Loucy (cell line): Measurements from ENCODE around the gene CHEK2.

Experiments
- EZH2phosphoT487 ChIP-seq: fragments of 200-600 bp; IDR thresholded peaks from 2 replicates; pipeline ENCODE4 v1.6.1; 2018; ENCODE audit warnings: antibody characterized with exemption, mild to moderate bottlenecking, moderate library complexity, borderline replicate concordance
- TF ChIP-seq, protein P1 (sequence below): fragments of 200-600 bp; sonication (generic); conservative IDR thresholded peaks from 2 replicates; pipeline ENCODE4 v1.5.1; 2014; ENCODE audit warnings: mild to moderate bottlenecking, antibody characterized with exemption, low read length

DNA sequence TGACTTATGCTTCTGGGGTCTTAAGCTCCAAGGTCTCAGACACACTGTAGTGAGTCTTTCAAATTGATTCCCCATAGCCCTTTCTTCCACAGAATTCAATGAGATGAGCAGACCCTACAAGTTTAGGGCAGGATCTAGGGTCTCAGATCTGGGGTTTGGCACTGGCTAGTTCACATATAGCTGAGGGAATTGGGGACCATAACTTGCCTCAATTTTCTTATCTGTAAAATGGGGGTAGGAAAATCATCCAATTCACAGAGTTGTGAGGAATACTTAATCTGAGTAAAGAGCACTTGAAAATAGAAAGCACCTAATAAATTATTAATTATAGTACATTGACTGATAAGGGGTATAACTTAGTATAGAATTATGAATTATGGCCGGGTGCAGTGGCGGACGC is 25.0 kb upstream of the CHEK2 start:
- TF ChIP-seq, protein P1, sequence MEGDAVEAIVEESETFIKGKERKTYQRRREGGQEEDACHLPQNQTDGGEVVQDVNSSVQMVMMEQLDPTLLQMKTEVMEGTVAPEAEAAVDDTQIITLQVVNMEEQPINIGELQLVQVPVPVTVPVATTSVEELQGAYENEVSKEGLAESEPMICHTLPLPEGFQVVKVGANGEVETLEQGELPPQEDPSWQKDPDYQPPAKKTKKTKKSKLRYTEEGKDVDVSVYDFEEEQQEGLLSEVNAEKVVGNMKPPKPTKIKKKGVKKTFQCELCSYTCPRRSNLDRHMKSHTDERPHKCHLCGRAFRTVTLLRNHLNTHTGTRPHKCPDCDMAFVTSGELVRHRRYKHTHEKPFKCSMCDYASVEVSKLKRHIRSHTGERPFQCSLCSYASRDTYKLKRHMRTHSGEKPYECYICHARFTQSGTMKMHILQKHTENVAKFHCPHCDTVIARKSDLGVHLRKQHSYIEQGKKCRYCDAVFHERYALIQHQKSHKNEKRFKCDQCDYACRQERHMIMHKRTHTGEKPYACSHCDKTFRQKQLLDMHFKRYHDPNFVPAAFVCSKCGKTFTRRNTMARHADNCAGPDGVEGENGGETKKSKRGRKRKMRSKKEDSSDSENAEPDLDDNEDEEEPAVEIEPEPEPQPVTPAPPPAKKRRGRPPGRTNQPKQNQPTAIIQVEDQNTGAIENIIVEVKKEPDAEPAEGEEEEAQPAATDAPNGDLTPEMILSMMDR = no peak
- no peak for TF ChIP-seq EZH2phosphoT487
